Measurements from ENCODE around the gene HLA-G. TPM values are rescaled to one million over a fixed set of nuclear protein-coding genes. Genes with fewer than 3 reads are reported as not detected.
A peak's percentile ranks its signal among the peaks of the same experiment; 100 is the strongest.

Gene HLA-G
- total and polyA plus RNA-seq, 9 of the 15 experiments (the other 6 are each of a cell fraction or from before 2014, with no cell fraction given): 0.13 TPM; not detected in 8

DNA sequence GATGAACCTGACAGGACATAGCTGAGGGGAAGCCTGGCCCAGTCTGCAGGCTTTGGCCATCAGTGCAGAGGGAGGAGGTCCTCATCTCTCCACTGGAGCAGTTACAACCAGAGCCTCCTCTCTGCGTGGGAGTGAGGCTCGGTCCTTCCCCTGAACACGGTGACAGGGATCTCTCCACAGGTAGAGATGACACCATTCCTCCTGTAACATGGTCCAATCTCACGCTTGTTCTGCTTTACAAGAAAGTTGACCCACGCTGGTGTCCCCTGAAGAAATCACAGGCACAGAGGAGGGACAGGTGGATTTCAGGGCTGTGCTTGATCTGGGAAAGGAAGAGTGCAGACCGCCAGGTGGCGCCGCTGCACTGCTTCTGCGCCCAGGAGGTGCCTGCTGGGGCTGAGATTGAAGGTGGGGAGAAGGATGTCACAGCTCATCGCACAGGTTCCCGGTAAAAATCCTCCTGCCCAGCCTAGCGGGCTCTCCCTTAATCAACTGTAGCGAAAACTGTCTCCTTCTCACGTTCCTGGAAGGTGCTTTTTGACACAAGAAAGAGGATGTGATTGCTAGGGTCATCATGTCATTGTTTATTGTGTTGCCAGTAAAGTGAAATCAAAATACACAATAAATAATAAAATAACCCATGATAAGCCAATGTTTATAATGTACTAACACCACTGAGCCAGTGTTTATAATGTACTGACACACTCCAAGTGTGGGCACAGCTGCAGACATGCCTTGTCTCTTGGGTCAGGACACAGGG lies 20.4 kb downstream of the HLA-G start (continued):
- TF ChIP-seq, protein P1, sequence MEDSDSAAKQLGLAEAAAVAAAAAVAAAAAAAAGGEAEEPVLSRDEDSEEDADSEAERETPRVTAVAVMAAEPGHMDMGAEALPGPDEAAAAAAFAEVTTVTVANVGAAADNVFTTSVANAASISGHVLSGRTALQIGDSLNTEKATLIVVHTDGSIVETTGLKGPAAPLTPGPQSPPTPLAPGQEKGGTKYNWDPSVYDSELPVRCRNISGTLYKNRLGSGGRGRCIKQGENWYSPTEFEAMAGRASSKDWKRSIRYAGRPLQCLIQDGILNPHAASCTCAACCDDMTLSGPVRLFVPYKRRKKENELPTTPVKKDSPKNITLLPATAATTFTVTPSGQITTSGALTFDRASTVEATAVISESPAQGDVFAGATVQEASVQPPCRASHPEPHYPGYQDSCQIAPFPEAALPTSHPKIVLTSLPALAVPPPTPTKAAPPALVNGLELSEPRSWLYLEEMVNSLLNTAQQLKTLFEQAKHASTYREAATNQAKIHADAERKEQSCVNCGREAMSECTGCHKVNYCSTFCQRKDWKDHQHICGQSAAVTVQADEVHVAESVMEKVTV (CRISPR knock-in tag; IDR thresholded peaks at IDR 0.05): peak; percentile 98
- TF ChIP-seq CTBP1 (IDR thresholded peaks at IDR 0.05; ENCODE audit: borderline replicate concordance) (peak; percentile 49; the same call in 1 of the 2 replicates), RAD21 (CRISPR knock-in tag; conservative IDR thresholded peaks at IDR 0.05 in 1 of 2, IDR thresholded peaks at IDR 0.05 in 1 of 2) (peak; percentile 98 to 99), RB1 (IDR thresholded peaks at IDR 0.05; ENCODE audit: low read depth) (peak; percentile 69; the same call in 1 of the 2 replicates), STAG1 (CRISPR knock-in tag; IDR thresholded peaks at IDR 0.05; ENCODE audit: borderline replicate concordance) (peak; percentile 98), ZC3H11A (IDR thresholded peaks at IDR 0.05; ENCODE audit: low read depth, low read length) (no peak), NCOA1 (IDR thresholded peaks at IDR 0.05; ENCODE audit: low read depth) (no peak), SMC3 (conservative IDR thresholded peaks at IDR 0.05; ENCODE audit: insufficient read depth, low read depth, low read length) (peak; percentile 100), ZNF24 (IDR thresholded peaks at IDR 0.05) (0 out of 2 replicates have a peak, but pooled peaks have one; percentile 37)
- TF ChIP-seq, protein P2, sequence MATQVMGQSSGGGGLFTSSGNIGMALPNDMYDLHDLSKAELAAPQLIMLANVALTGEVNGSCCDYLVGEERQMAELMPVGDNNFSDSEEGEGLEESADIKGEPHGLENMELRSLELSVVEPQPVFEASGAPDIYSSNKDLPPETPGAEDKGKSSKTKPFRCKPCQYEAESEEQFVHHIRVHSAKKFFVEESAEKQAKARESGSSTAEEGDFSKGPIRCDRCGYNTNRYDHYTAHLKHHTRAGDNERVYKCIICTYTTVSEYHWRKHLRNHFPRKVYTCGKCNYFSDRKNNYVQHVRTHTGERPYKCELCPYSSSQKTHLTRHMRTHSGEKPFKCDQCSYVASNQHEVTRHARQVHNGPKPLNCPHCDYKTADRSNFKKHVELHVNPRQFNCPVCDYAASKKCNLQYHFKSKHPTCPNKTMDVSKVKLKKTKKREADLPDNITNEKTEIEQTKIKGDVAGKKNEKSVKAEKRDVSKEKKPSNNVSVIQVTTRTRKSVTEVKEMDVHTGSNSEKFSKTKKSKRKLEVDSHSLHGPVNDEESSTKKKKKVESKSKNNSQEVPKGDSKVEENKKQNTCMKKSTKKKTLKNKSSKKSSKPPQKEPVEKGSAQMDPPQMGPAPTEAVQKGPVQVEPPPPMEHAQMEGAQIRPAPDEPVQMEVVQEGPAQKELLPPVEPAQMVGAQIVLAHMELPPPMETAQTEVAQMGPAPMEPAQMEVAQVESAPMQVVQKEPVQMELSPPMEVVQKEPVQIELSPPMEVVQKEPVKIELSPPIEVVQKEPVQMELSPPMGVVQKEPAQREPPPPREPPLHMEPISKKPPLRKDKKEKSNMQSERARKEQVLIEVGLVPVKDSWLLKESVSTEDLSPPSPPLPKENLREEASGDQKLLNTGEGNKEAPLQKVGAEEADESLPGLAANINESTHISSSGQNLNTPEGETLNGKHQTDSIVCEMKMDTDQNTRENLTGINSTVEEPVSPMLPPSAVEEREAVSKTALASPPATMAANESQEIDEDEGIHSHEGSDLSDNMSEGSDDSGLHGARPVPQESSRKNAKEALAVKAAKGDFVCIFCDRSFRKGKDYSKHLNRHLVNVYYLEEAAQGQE (IDR thresholded peaks at IDR 0.05; ENCODE audit: borderline replicate concordance): peak; percentile 94
- TF ChIP-seq, protein P2 (CRISPR knock-in tag; IDR thresholded peaks at IDR 0.05; ENCODE audit: low read depth): no peak
- TF ChIP-seq, protein P3, sequence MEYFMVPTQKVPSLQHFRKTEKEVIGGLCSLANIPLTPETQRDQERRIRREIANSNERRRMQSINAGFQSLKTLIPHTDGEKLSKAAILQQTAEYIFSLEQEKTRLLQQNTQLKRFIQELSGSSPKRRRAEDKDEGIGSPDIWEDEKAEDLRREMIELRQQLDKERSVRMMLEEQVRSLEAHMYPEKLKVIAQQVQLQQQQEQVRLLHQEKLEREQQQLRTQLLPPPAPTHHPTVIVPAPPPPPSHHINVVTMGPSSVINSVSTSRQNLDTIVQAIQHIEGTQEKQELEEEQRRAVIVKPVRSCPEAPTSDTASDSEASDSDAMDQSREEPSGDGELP (CRISPR knock-in tag; IDR thresholded peaks at IDR 0.05; ENCODE audit: borderline replicate concordance): peak; percentile 45; the same call in 1 of the 2 replicates
- TF ChIP-seq, protein P4, sequence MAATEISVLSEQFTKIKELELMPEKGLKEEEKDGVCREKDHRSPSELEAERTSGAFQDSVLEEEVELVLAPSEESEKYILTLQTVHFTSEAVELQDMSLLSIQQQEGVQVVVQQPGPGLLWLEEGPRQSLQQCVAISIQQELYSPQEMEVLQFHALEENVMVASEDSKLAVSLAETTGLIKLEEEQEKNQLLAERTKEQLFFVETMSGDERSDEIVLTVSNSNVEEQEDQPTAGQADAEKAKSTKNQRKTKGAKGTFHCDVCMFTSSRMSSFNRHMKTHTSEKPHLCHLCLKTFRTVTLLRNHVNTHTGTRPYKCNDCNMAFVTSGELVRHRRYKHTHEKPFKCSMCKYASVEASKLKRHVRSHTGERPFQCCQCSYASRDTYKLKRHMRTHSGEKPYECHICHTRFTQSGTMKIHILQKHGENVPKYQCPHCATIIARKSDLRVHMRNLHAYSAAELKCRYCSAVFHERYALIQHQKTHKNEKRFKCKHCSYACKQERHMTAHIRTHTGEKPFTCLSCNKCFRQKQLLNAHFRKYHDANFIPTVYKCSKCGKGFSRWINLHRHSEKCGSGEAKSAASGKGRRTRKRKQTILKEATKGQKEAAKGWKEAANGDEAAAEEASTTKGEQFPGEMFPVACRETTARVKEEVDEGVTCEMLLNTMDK (IDR thresholded peaks at IDR 0.05; ENCODE audit: borderline replicate concordance, insufficient read depth, low read depth, low read length, poor library complexity, severe bottlenecking): peak; percentile 29
